ENCODE measurements around the gene COL4A2.

Gene COL4A2

DNA sequence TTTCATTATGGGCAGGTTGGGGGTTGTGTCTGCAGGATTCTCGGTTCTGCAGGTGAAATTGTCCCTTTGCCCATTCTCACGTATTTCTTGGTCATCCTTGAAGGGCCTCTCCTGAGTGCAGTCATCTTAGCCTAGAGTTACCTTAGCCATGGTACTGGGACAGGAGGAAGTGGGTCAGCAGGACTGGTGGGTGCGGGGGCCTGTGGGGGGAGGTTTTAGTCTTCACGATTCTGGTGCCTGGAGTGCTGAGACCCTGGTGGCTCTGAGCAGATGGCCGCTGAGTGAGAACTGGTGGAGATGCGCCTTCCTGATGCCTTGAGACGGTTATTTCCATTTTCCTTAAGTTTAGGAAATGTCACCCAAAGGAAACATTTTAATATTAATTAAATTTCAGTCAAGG is 11.8 kb downstream of the COL4A2 start:
- TF ChIP-seq EZH2 (optimal IDR thresholded peaks at IDR 0.05; ENCODE audit: low read depth, low read length) (no peak), EZH2phosphoT487 (IDR thresholded peaks at IDR 0.05; ENCODE audit: low read length) (no peak)
- TF ChIP-seq, protein P1, sequence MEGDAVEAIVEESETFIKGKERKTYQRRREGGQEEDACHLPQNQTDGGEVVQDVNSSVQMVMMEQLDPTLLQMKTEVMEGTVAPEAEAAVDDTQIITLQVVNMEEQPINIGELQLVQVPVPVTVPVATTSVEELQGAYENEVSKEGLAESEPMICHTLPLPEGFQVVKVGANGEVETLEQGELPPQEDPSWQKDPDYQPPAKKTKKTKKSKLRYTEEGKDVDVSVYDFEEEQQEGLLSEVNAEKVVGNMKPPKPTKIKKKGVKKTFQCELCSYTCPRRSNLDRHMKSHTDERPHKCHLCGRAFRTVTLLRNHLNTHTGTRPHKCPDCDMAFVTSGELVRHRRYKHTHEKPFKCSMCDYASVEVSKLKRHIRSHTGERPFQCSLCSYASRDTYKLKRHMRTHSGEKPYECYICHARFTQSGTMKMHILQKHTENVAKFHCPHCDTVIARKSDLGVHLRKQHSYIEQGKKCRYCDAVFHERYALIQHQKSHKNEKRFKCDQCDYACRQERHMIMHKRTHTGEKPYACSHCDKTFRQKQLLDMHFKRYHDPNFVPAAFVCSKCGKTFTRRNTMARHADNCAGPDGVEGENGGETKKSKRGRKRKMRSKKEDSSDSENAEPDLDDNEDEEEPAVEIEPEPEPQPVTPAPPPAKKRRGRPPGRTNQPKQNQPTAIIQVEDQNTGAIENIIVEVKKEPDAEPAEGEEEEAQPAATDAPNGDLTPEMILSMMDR (IDR thresholded peaks at IDR 0.05; ENCODE audit: low read length), result no peak
- no peak overlapping the region for H3K4me2 ChIP-seq (ENCODE audit: low read depth, low read length)
- no peaks in the 10 kb centered on the region for H3K36me3 ChIP-seq (replicated peaks; ENCODE audit: insufficient read depth, low read length)
- H3F3A ChIP-seq (ENCODE audit: insufficient read depth, low read length), result no peaks in the 10 kb centered on the region
- DNase-seq, result no peak
- no peak overlapping the region for H3K27ac ChIP-seq (ENCODE audit: low read length)
- no peak overlapping the region for H3K4me3 ChIP-seq (ENCODE audit: low read length)
- no peak overlapping the region for H2AFZ ChIP-seq (ENCODE audit: low read length)
- no peaks in the 10 kb centered on the region for H3K4me1 ChIP-seq (ENCODE audit: low read length)
- no peak overlapping the region for H3K9ac ChIP-seq (ENCODE audit: low read length)
- H3K27me3 ChIP-seq (replicated peaks; ENCODE audit: insufficient read depth, low read length), result no peaks in the 10 kb centered on the region
- H3K9me2 ChIP-seq (replicated peaks; ENCODE audit: insufficient read depth, low read length), result no peaks in the 10 kb centered on the region
- H3K79me2 ChIP-seq (ENCODE audit: low read length), result no peaks in the 10 kb centered on the region
- H3K9me3 ChIP-seq (replicated peaks; ENCODE audit: insufficient read depth, low read length), result no peaks in the 10 kb centered on the region
- H4K20me1 ChIP-seq (ENCODE audit: insufficient read depth, low read length), result no peaks in the 10 kb centered on the region

DNA sequence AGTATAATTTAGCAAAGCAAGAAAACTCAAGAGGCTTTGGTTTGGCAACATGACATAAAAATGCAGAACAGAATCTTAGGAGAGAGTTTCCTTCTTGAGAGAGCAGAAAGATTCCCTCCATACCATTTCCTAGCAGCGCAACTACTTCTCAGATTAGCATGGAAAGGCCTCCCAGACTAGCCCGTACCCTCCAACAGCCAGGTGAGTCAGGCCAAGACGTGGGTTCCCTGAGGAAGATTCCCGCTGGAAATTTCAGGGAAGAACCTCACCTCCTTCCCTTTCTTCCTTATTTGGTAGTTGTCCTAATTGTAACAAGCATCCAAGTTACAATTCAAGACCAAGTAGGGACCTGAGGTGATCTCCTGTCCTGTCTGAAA is 12.3 kb downstream of the COL4A2 start:
- H3K4me2 ChIP-seq (ENCODE audit: low read depth, low read length), result no peak overlapping the region

DNA sequence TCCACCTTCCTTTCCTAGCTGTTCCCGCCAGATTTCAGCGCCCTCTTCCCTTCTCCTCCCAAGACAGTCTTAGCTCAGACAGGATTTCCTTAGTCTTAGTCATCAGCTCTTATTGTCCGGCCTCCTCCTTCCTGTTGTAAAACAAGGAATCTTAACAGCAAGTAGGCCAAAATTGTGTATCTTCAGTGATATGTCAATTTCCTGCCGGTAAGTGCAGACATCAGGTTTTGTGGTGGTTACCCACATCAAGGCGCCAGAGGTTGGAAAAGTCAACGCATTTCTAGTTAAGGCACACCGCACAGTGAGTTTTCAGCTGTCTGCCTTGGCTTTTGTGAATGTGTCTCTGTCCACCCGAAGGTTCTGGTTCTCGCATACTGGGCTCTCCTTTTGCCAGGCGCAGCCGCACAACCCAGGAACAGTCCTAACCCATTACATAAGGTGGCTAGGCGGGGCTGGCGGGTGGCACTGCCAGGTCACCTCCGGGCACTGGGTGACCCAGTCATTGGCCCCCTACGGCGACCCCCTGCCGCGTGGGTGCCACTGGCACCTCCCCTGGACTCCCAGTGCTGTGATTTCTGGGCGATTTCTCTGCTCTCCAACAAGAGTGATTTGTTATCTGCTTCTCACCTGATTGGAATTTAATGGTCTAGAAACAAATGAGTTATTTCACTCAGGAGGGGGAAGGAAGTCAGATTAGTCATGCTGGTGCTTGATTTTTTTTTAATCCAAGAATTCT is 12.9 kb downstream of the COL4A2 start:
- no peak overlapping the region for H3K4me3 ChIP-seq (ENCODE audit: low read length)
- H3K27me3 ChIP-seq (replicated peaks; ENCODE audit: insufficient read depth, low read length), result no peaks in the 10 kb centered on the region
- no peaks in the 10 kb centered on the region for H4K20me1 ChIP-seq (ENCODE audit: insufficient read depth, low read length)
- H3K27ac ChIP-seq (ENCODE audit: low read length), result no peak overlapping the region
- H3K79me2 ChIP-seq (ENCODE audit: low read length), result no peaks in the 10 kb centered on the region
- no peaks in the 10 kb centered on the region for H3K4me1 ChIP-seq (ENCODE audit: low read length)
- H3K9me2 ChIP-seq (replicated peaks; ENCODE audit: insufficient read depth, low read length), result no peaks in the 10 kb centered on the region
- no peak overlapping the region for H3K9ac ChIP-seq (ENCODE audit: low read length)
- H3K9me3 ChIP-seq (replicated peaks; ENCODE audit: insufficient read depth, low read length), result no peaks in the 10 kb centered on the region
- H3K36me3 ChIP-seq (replicated peaks; ENCODE audit: insufficient read depth, low read length), result no peaks in the 10 kb centered on the region
- no peak for DNase-seq
- H3K4me2 ChIP-seq (ENCODE audit: low read depth, low read length), result no peak overlapping the region
- TF ChIP-seq EZH2phosphoT487 (IDR thresholded peaks at IDR 0.05; ENCODE audit: low read length) (no peak), EZH2 (optimal IDR thresholded peaks at IDR 0.05; ENCODE audit: low read depth, low read length) (no peak)
- TF ChIP-seq, protein P1 (IDR thresholded peaks at IDR 0.05; ENCODE audit: low read length), result no peak
- no peak overlapping the region for H2AFZ ChIP-seq (ENCODE audit: low read length)
- H3F3A ChIP-seq (ENCODE audit: insufficient read depth, low read length), result no peaks in the 10 kb centered on the region

More for the DNA sequence above, 12.3 kb downstream of the COL4A2 start:
- TF ChIP-seq, protein P1 (IDR thresholded peaks at IDR 0.05; ENCODE audit: low read length), result no peak
- TF ChIP-seq EZH2 (optimal IDR thresholded peaks at IDR 0.05; ENCODE audit: low read depth, low read length) (no peak), EZH2phosphoT487 (IDR thresholded peaks at IDR 0.05; ENCODE audit: low read length) (no peak)
- H3K36me3 ChIP-seq (replicated peaks; ENCODE audit: insufficient read depth, low read length), result no peaks in the 10 kb centered on the region
- DNase-seq, result no peak
- no peaks in the 10 kb centered on the region for H3K27me3 ChIP-seq (replicated peaks; ENCODE audit: insufficient read depth, low read length)
- no peak overlapping the region for H3K9ac ChIP-seq (ENCODE audit: low read length)
- H3K4me1 ChIP-seq (ENCODE audit: low read length), result no peaks in the 10 kb centered on the region
- H3K9me2 ChIP-seq (replicated peaks; ENCODE audit: insufficient read depth, low read length), result no peaks in the 10 kb centered on the region
- H3K79me2 ChIP-seq (ENCODE audit: low read length), result no peaks in the 10 kb centered on the region
- no peak overlapping the region for H2AFZ ChIP-seq (ENCODE audit: low read length)
- no peaks in the 10 kb centered on the region for H3F3A ChIP-seq (ENCODE audit: insufficient read depth, low read length)
- H3K9me3 ChIP-seq (replicated peaks; ENCODE audit: insufficient read depth, low read length), result no peaks in the 10 kb centered on the region
- no peak overlapping the region for H3K4me3 ChIP-seq (ENCODE audit: low read length)
- no peaks in the 10 kb centered on the region for H4K20me1 ChIP-seq (ENCODE audit: insufficient read depth, low read length)
- H3K27ac ChIP-seq (ENCODE audit: low read length), result no peak overlapping the region

All from MM.1S (cell line).